DND-41 (cell line): Measurements from ENCODE around the gene GADD45G.

Source experiments
- EZH2 ChIP-seq: IDR thresholded peaks from 3 replicates; pipeline ENCODE4 v1.6.1; 2012; ENCODE audit warnings: borderline replicate concordance, low read depth, mild to moderate bottlenecking, moderate library complexity, low read length, inconsistent platforms; ENCODE audit not compliant: severe bottlenecking
- TF ChIP-seq, protein P1 (sequence below): IDR thresholded peaks from 2 replicates; pipeline ENCODE4 v1.5.1; 2012; ENCODE audit warnings: borderline replicate concordance, low read length, moderate library complexity, mild to moderate bottlenecking; ENCODE audit not compliant: poor library complexity, severe bottlenecking; ENCODE audit errors: extremely low read depth

DNA sequence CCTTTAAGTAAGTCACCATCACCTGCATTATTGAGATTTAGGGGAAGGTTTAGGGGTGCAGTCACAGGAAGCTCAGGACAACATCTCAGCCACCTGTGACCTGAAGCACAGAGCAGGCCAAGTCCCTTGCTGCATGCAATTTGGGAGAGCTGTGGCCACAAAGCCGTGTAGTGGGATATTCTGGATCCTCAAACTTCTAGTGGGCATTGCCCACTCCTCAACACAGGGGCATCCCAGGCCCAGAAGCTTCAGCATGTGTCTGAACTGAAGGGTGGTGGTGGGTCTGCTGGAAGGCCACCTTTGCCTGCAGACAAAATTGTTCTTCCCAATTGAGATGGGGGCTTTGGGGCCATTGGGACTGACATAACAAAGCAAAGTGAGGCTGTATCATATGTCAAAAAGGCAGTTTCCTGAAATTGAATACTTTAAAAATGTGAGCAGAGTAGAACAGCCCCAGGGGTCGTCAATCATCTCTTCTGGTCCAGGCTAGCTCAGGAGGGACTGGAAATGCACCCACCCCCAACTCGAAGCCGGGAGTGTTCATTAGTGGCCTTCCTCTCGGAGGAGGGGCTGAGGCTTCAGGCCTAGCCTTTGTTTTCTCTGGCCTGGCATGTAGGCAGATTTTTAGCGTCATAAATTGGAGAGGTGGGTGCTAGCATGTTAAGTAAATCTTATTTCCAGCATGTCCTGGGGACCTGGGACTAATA lies 2.8 kb upstream of the GADD45G start:
- TF ChIP-seq EZH2, result no peak
- TF ChIP-seq, protein P1, sequence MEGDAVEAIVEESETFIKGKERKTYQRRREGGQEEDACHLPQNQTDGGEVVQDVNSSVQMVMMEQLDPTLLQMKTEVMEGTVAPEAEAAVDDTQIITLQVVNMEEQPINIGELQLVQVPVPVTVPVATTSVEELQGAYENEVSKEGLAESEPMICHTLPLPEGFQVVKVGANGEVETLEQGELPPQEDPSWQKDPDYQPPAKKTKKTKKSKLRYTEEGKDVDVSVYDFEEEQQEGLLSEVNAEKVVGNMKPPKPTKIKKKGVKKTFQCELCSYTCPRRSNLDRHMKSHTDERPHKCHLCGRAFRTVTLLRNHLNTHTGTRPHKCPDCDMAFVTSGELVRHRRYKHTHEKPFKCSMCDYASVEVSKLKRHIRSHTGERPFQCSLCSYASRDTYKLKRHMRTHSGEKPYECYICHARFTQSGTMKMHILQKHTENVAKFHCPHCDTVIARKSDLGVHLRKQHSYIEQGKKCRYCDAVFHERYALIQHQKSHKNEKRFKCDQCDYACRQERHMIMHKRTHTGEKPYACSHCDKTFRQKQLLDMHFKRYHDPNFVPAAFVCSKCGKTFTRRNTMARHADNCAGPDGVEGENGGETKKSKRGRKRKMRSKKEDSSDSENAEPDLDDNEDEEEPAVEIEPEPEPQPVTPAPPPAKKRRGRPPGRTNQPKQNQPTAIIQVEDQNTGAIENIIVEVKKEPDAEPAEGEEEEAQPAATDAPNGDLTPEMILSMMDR, result no peak
